Testis (tissue), 3 donors: ENCODE results near the gene CTTNBP2. TPM values are rescaled to one million over a fixed set of nuclear protein-coding genes. Genes with fewer than 3 reads are reported as not detected.

Experiments used
- DNase-seq: peaks from one replicate; pipeline ENCODE4 v3.0.0-alpha.2; 2019
- H3K27ac ChIP-seq, 2 donors: fragments of 200-600 bp; sonication (generic); one replicate each; pipeline ENCODE4 v1.5.1; 2019
- H3K27me3 ChIP-seq: fragments of 200-600 bp; sonication (generic); one replicate; pipeline ENCODE4 v1.5.1; 2019
- H3K36me3 ChIP-seq: fragments of 200-600 bp; sonication (generic); one replicate; pipeline ENCODE4 v1.5.1; 2017; ENCODE audit warnings: low read depth; ENCODE audit errors: missing control alignments
- H3K4me1 ChIP-seq: fragments of 200-600 bp; sonication (generic); one replicate; pipeline ENCODE4 v1.5.1; 2019
- H3K4me3 ChIP-seq, 2 donors: fragments of 200-600 bp; sonication (generic); one replicate each; pipeline ENCODE4 v1.5.1; 2017 to 2019
- H3K9me3 ChIP-seq: fragments of 200-600 bp; sonication (generic); one replicate; pipeline ENCODE4 v1.5.1; 2017
- CTCF ChIP-seq, 3 experiments: fragments of 450-650 bp in 2 of 3; fragments of 200-600 bp in 1 of 3; sonication (generic) in 1 of 3; IDR thresholded peaks; one replicate each; pipeline ENCODE4 v1.5.1; 2016 to 2019; ENCODE audit warnings: antibody characterized with exemption in 3 of 3, mild to moderate bottlenecking in 2 of 3, moderate library complexity in 1 of 3
- POLR2A ChIP-seq: fragments of 450-650 bp; IDR thresholded peaks from one replicate; pipeline ENCODE4 v1.6.1; 2017; ENCODE audit warnings: antibody characterized with exemption, mild to moderate bottlenecking, moderate library complexity
- WGBS, 2 donors: methylation state at CpG; one replicate each; pipeline ENCODE4 v1.1.5; 2018; 5-methylcytosine and 5-hydroxymethylcytosine counted together
- intact Hi-C: fragments of 100-400 bp; cut with DNase I; formaldehyde crosslinking; loops from one replicate; pipeline ENCODE4 v1.15.1; 2023; ENCODE audit warnings: low total_unique reads
- polyA plus RNA-seq: library from polyadenylated mRNA; stranded (reverse); fragments of 350-450 nt; fragmentation: Illumina TruSeq; extraction: RNeasy Lipid Tissue Mini Kit (QIAGEN cat#74804); gene quantifications from one replicate; pipeline ENCODE4 v1.2.3, GENCODE V29; 2014; ENCODE audit warnings: low read depth, low replicate concordance; ENCODE audit not compliant: insufficient read depth
- total RNA-seq, 2 donors: library from RNA; depleted of rRNA; stranded (reverse); fragments of >200 nt; gene quantifications; one replicate each; pipeline ENCODE4 v1.2.3, GENCODE V29; 2016

Gene CTTNBP2
- total and polyA plus RNA-seq, 3 donors from 2014 or later: 2.7 to 4.3 (median 3.4) TPM

DNA sequence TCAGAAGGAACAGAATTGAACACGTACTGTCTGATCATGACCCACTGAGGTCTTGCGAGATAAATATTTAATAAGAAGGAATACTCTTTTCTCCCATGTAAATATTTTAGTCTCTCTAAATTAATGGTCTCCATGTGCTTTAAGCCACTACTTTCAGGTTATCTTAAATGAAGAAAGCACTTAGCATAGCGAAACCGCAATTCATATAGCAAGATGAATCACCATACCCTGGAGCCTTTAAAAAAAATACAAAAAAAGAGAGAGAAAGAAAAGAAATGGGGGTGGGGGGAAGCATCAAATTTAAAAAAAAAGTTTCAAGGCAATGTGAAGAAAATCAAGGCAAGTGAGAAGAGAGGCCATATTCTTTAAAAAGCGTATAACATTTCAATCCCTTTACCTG lies 82.5 kb downstream of the CTTNBP2 start:
- no peaks in the 10 kb centered on the region for H3K27me3 ChIP-seq
- 92 to 96% methylated on average over 5 of the region's 5 CpGs for WGBS, 2 donors
- TF ChIP-seq POLR2A (no peak), CTCF (IDR thresholded peaks at IDR 0.05) (no peak)
- DNase-seq: no peak
- H3K4me3 ChIP-seq: no peak overlapping the region
- no peaks in the 10 kb centered on the region for H3K9me3 ChIP-seq
- no peaks in the 10 kb centered on the region for H3K36me3 ChIP-seq
- no peak overlapping the region for H3K27ac ChIP-seq
- intact Hi-C loops: no loop called here
- H3K4me1 ChIP-seq: no peaks in the 10 kb centered on the region

DNA sequence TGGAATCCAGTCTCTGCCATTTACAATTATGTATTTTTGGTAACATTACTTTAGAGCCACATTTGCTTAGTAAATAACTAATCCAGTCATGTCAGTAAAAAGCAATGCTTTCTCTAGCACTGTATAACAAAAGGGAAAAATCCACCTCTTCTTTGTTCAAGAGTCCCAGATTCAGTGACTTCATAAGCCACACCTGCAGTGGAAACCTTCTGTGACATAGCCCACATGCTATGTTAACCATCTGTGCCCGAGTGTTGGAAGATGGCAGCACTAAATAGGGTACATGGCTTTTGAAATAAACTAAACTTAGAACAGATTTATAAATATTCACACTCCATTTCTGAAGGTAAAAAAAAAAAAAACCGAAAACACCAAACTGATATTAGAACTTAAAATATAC lies 83.0 kb downstream of the CTTNBP2 start:
- WGBS, 2 donors: 89 to 90% methylated on average over 2 of the region's 2 CpGs
- no peak overlapping the region for H3K27ac ChIP-seq
- DNase-seq: no peak
- H3K4me3 ChIP-seq: no peak overlapping the region
- H3K9me3 ChIP-seq: no peaks in the 10 kb centered on the region
- H3K4me1 ChIP-seq: no peaks in the 10 kb centered on the region
- TF ChIP-seq POLR2A: no peak
- no peak for TF ChIP-seq CTCF (IDR thresholded peaks at IDR 0.05)
- no peaks in the 10 kb centered on the region for H3K27me3 ChIP-seq
- intact Hi-C loops: no loop called here
- H3K36me3 ChIP-seq: no peaks in the 10 kb centered on the region

- DNase-seq: no peak
- Histone ChIP-seq H3K9me3 (no peaks in the 10 kb centered on the region), H3K27me3 (no peaks in the 10 kb centered on the region), H3K36me3 (no peaks in the 10 kb centered on the region), H3K27ac (no peak overlapping the region), H3K4me3 (no peak overlapping the region), H3K4me1 (no peaks in the 10 kb centered on the region)
- intact Hi-C loops: no loop called here
- WGBS, 2 donors: 96 to 100% methylated on average over 1 of the region's 1 CpG
- no peak for TF ChIP-seq POLR2A
- no peak for TF ChIP-seq CTCF (IDR thresholded peaks at IDR 0.05)
Observed at GRCh38 chr7:117785431-117785830, 87.8 kb downstream of the CTTNBP2 start.

- no peaks in the 10 kb centered on the region for H3K9me3 ChIP-seq
- no peaks in the 10 kb centered on the region for H3K36me3 ChIP-seq
- no peak for DNase-seq
- no peaks in the 10 kb centered on the region for H3K27me3 ChIP-seq
- intact Hi-C loops: no loop called here
- no peak overlapping the region for H3K27ac ChIP-seq
- 58 to 64% methylated on average over 1 of the region's 1 CpG for WGBS, 2 donors
- H3K4me1 ChIP-seq: no peaks in the 10 kb centered on the region
- no peak for TF ChIP-seq CTCF (IDR thresholded peaks at IDR 0.05)
- no peak for TF ChIP-seq POLR2A
- H3K4me3 ChIP-seq: no peak overlapping the region
Observed at GRCh38 chr7:117784315-117784714, 88.9 kb downstream of the CTTNBP2 start.

GRCh38 chr7:117782761-117783160 lies 90.5 kb downstream of the CTTNBP2 start:
- Histone ChIP-seq H3K4me1 (no peaks in the 10 kb centered on the region), H3K4me3 (no peak overlapping the region), H3K27ac (no peak overlapping the region), H3K9me3 (no peaks in the 10 kb centered on the region), H3K27me3 (no peaks in the 10 kb centered on the region), H3K36me3 (no peaks in the 10 kb centered on the region)
- intact Hi-C loops: no loop called here
- 93 to 95% methylated on average over 3 of the region's 3 CpGs for WGBS, 2 donors
- TF ChIP-seq POLR2A (no peak), CTCF (IDR thresholded peaks at IDR 0.05) (no peak)
- no peak for DNase-seq
